Activated gamma-delta T cell (primary cell): Measurements from ENCODE around the gene FBXW11.

Experiments used
- DNase-seq: peaks from one replicate; lab custom pipeline; 2025; lab: John Stamatoyannopoulos, UW

The FBXW11 gene

GRCh38 chr5:171865471-171865870 is 141.0 kb downstream of the FBXW11 start:
- DNase-seq: no peak

GRCh38 chr5:171863935-171864334 is 142.5 kb downstream of the FBXW11 start:
- no peak for DNase-seq

- no peak for DNase-seq
These were observed 143.8 kb downstream of the FBXW11 start for GRCh38 chr5:171862624-171863023.

- DNase-seq: no peak
These were observed 145.1 kb downstream of the FBXW11 start for GRCh38 chr5:171861381-171861780.

- no peak for DNase-seq
These were observed 148.1 kb downstream of the FBXW11 start for GRCh38 chr5:171858303-171858702.

DNA sequence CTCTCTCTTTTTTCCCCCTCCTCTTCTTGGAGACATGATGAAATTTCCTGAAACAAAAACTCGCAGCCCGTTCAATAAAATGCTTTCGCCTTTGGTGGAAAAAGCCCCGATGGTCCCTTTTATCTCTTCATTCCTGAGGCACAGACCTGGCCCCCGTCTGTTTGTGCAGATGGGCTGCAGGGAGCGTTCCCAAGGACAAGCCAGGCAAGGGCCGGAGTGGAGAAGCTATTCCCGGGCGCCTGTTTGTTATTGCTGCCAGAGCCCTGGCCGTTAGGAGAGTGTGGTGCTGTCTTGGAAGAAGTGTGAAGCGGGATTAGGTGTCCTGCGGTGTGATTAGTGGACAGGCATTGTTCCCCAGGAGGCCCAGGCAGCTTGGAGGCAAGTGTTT is 149.0 kb downstream of the FBXW11 start:
- DNase-seq: no peak

DNA sequence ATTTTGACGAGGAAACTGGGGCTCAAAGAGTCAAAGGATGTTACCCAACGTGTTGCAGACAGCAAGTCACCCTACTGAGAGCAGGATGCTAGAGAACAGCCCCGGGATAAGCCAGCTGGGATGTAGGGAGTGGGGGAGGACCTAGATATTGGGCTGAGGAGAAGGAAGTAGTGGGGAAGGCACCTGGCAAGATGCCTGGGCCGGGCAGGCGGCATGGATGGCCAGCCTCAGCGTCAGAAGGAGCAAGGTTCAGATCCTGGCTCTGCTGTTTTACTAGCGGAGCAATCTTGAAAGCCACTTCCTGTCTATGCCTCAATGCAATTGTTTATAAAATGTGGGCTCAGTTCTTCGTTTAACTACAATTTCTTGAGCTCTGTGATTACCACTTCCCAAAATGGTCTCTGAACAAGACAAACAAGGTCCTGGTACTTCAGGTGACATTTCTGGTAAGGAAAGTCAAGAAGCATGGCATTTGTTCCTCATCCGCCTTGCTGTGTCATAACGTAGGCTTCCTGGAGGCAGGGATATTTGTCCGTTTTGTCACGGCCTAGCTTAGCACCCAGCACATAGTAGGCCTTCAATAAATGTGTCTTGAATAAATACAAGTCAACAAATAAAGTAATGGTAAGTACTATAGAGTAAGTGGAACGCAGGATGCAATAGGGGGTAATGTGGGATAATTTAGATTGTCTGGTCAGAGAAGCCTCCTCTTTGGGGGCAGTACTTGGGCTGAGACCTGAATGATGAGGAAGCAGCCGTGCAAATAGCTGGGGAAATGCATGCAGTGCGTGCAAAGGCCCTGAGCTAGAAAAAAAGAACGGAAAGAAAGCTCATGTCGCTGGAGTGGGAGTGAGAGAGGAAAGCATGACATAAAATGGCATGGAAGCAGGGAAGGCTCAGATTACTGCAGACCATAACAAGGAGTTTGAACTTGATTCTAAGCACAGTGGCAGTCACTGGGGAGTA is 150.4 kb downstream of the FBXW11 start:
- DNase-seq: no peak

DNA sequence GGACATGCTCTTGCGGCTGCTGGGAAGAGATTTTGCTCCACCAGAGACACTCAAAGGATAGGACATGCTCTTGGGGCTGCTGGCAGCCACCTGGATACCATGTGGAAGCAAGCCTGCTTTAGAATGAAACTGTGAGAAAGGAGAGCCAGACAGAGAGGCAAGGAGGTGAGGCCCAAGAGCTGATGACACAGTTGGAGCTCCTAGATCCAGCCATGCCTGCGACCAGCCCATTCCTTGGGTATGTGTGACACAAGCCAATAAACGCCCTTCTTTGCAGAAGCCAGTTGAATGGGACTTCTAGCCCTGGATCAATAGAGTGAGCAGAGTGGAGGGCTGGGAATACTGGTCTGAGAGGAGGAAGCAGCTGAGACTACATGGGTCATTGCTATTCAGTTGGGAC is 151.2 kb downstream of the FBXW11 start:
- DNase-seq: no peak

DNA sequence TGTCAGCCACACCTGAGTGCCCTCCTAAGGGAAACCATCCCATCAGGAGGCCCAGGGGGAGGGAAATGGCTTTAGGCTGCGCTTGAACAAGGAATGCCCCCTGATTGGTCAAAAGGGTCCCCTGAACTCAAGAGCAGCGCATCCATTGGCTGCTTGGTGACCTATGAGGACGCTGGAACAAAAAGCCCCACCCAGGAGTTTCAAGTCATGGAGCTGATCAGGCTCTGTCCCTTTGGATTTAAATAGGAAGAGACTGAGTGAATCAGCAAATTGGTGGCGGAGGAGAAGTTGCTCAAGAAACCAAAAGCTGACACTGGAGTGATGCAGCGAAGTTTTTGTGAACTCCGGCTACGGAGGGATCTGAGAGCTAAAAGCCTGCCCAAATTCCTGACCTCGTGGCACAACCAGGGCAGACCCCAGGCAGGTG is 154.2 kb downstream of the FBXW11 start:
- DNase-seq: no peak

DNA sequence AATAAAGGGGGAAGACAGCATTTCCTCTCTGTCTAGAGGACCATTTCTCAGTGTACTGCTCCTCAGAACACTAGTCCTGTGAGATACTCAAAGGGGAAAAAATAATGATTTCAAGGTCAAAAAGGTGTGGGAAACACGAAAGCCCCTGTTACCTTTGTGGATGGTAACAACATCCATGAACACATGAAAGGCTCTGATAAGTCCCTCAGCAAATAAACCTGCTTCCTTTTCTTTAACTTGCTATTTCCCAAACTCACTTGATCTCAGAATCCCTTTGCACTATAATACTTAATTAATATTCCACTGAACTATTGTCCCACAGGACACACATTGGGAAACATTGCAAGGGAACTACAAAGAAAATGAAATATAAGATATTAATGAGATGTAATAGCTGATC is 155.2 kb downstream of the FBXW11 start:
- DNase-seq: no peak

DNA sequence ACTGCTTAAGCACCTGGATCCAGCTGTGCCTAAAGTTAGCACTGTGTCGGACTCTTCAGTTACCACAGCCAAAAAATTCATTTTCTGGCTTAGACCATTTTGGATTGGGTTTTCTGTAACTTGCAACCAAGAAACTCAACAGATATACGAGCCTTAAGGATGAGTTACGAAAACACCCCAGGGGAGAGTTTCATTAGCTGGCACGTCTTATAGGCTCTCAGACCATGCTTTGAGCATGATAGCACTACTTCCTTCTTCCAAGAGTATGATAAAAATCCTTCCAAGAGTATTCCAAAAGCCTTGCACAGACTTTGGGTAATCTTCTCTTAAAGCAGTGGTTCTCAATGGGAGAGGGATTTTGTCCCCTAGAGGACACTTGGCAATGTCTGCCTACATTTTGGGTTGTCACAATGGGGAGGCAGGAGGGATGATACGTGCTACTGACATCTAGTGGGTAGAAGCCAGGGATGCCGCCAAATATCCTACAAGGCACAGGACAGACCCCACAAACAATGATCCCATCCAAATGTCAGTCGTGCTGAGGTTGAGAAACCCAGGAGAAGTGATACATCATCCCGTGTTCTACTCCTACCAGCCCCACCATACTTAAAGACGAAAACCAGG is 156.0 kb downstream of the FBXW11 start:
- DNase-seq: no peak

DNA sequence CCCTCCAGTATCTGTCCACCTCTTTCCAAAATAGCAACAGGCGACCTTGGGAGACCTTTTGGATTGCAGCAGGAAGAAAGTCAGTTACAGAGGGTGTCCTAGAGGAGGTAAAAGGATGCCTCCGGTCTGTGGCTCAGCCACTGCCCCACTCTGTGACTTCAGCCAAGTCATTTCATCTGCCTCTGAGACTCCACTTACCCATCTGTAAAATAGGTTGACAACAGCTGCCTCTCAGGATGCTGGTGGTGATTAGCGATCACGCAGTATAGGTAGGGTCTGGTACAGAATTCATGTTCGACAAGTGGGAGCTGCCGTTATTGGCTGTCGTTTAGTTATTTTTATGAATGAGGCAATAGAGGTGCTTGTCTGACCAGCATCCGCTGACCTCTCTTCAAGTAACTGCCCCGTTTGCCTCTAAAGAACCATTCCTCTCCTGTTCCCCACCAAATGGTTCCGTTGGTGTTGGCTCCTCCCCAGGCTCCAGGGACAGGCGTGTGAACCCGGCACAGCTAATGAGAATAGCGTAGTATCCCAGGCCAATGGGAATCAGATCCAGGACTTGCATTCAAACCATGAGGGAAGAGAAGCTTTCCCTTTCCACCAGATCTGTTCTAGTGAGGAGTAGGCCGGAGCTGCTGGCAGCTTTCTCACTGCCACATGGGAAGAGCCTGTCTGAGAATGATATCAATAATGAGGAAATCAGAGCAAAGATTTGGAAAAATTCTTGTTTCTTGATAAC is 156.7 kb downstream of the FBXW11 start:
- DNase-seq: no peak

GRCh38 chr5:171848911-171849520 is 157.4 kb downstream of the FBXW11 start:
- no peak for DNase-seq

DNA sequence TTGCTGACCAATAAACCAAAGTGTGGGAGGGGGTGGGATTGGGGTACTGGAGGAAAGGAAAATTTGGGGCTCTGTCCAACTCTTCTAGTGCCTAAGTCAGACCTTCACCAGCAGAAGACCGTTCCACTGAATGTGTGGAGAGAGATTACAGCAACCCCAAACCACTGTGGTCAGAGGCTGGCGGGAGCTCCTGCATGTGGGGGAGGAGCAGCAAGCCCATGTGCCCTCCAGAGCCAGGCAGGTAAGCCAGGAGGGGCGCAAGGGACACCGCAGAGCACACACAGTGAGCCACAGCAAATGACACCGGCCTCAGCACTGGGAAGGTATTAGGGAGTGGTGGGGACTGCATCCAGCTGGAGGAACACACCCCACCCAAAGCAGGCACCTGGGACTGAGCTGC is 158.0 kb downstream of the FBXW11 start:
- DNase-seq: no peak

DNA sequence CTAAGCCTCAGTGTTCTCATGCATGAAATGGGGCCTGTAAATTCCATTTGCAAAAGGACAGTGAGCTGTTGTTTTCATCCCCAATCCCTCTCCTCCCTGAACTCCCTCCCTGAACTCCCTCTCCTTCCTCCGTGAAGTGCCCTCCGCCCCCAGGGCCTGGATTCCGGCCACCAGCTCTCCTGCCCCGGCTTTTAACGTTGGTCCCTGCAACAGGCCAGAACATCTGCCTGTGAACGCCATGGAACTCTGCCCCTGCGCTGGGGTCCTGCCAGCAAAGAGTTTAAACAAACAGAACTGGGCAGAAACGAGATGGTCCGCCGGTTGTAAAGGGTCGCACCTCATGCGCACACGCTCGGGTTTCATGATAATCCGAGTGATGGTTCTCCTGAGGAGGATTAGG is 158.4 kb downstream of the FBXW11 start:
- no peak for DNase-seq

DNA sequence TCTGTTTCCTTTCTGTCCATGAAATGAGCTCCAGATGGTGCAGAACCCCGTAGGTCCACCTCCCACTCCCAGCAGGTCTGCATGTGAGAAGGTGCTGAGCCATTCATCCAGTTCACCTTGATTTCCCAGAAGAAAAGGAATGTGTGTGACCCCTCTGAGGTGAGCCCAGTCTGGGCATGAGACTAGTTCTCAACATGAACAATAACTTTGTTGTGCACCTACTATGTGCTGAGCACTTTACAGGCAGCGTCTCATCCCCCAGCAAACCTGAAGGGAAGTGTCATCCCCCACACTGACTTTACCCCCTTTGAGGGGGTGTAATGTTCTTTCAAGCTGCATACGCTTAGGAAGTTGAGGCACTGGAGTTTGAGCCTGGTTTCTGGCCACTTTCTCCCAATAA is 159.4 kb downstream of the FBXW11 start:
- no peak for DNase-seq

DNA sequence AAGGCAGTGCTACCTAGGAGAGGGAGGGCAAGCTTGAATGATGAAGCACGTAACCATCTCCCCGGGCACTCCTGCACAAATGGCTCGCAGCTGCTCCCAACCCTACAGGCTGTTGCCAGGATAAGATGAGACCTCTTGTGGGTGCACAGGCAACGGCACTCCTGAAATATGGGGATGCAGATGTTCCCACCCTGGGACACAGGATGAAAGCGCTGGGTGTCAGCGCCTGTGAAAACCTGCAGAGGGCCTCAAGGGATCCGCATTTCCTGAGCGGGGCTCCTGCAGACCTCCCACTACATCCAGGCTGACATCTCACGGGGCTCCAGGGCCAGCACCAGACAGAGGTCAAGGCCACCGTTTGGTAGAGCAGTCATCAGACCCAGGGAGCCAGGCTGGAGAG is 160.1 kb downstream of the FBXW11 start:
- DNase-seq: no peak

DNA sequence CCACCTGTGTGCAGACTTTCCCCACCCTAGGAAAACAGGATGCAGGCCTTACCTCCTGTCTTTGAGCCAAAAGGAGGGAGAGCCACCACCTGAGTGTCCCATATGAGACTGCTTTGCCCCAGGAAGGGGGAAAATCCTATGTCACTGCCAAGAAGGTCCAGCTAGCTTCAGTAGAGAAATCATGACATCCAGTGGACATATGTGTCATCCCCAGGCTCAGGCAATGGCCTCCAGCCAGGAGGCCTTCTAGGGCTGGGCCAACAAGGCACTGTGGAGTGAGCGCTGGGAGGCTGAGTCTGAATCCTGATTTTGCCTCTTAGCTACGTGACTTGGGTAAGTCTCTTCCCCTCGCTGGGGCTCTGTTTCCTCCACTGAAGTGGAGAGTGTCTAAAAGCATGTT is 160.6 kb downstream of the FBXW11 start:
- no peak for DNase-seq

- no peak for DNase-seq
These were observed 161.3 kb downstream of the FBXW11 start for GRCh38 chr5:171845040-171845630.

DNA sequence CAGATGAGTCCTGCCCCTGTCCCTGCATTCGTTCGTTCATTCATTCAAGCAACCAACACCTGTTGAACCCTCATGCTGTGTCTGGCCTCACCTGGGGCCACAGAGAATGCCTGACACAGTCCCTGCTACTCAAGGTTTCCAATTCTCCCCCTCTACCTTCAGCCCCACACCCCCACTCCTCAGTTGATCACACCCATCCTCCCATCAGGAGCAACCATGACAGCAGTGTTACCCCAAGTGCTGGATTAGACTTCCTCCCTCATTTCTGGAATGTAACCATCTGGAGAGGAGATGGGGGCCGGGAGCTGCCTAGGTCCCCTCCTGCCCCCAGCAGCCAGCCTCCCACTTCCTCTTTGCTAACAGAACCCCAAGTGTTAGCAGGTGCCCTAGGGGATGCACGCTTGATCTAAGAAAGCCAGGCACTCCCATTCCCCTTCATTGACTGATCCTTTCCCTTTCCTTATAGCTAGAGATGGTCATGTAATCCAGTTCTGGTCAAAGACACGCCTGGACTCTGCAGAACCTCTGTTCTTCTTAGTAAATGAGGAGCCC is 163.6 kb downstream of the FBXW11 start:
- DNase-seq: no peak

DNA sequence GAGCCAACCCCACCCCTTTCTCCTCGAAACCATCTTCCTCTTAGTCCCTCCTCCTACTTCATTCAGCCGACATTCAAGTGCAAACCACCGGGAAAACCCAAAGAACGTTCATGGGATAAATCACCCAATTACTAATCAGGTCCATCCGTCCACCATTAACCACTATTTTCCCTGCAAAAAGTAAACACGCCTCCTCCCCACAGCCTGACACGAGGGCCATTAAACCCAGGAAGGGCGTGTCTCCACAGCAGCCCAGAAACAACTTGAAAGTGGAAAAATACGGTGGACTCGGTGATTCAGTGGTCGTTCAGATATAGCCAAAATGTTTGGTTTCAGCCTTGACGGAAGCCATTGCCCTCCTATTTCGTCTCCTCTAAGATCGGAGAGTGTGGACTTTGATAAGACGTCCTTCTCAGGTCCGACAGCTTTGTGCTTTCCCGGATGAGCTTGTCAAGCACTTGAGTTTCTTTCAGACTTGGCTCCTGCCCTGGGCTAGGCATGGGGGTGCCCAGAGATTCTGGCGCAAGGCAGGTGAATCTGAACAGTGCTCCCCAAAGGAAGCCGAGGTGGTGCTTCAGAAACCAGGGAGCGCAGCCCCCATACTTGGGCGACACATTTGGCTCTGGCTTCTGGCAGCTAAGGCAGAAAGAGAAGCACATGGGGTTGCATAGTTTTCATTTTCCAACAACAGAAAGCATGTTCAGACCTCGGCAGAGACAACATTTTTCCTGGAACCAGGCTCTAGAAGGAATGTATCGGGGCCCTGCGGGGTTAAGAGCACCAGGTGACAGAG is 164.3 kb downstream of the FBXW11 start:
- DNase-seq: no peak
